DMS114 treated with DMSO at 0.1 percent for 48 hours (cell line): ENCODE measurements around the gene RBM33.
"Not testable (repeated sequence)": the region's sequence is repeated elsewhere in the genome, so short reads cannot be mapped to it uniquely, and the experiment has no call there.

ENCODE experiments used
- DNase-seq: peaks from one replicate; lab custom pipeline; 2025; ENCODE audit not compliant: unreplicated experiment; lab: John Stamatoyannopoulos, UW

The RBM33 gene, protein sequence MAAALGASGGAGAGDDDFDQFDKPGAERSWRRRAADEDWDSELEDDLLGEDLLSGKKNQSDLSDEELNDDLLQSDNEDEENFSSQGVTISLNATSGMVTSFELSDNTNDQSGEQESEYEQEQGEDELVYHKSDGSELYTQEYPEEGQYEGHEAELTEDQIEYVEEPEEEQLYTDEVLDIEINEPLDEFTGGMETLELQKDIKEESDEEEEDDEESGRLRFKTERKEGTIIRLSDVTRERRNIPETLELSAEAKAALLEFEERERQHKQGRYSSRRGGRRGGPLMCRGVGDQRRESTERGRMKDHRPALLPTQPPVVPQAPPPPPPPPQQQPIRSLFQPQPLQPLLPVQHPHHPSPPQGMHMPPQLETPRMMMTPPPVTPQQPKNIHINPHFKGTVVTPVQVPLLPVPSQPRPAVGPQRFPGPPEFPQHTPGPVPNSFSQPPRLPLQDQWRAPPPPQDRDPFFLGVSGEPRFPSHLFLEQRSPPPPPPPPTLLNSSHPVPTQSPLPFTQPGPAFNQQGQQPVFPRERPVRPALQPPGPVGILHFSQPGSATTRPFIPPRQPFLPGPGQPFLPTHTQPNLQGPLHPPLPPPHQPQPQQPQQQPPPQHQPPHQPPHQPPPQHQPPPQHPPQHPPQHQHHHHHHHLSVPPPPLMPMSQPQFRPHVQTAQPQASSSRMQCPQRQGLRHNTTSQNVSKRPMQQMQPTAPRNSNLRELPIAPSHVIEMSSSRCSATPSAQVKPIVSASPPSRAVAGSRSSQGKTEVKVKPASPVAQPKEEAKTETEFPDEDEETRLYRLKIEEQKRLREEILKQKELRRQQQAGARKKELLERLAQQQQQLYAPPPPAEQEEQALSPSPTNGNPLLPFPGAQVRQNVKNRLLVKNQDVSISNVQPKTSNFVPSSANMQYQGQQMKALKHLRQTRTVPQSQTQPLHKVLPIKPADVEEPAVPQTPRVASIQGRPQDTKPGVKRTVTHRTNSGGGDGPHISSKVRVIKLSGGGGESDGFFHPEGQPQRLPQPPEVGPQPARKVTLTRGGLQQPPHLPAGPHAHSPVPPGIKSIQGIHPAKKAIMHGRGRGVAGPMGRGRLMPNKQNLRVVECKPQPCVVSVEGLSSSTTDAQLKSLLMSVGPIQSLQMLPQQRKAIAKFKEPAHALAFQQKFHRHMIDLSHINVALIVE

GRCh38 chr7:155644178-155644970 lies at the start of gene RBM33:
RBM33 (plus strand) TSS chr7:155644661; CDS start chr7:155644877, 216 bp downstream.
- DNase-seq = peak; percentile 75

- no peak for DNase-seq
Measured at GRCh38 chr7:155594961-155595366, 49.5 kb upstream of the RBM33 start.

- DNase-seq = no peak
Measured at GRCh38 chr7:155597753-155598140, 46.7 kb upstream of the RBM33 start.

DNA sequence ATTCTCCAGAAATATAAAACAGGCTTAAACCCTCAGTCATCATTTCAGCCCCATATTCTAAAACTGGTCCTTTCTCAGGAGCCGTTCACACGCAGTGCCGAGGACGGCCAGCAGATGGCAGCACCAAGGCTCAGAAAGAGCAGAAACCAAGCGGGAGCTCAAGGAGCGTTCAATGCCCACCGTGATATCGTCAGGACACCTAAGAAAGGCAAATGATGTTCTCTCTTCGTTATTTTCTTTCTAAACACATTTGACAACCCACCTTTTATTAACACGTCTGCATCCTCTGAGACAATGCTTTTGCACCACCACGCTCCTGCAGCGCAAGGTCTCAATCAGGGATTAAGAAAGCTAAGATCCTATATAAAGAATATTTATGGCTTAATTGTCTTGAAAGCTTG lies 45.7 kb upstream of the RBM33 start:
- DNase-seq = peak; percentile 64

DNA sequence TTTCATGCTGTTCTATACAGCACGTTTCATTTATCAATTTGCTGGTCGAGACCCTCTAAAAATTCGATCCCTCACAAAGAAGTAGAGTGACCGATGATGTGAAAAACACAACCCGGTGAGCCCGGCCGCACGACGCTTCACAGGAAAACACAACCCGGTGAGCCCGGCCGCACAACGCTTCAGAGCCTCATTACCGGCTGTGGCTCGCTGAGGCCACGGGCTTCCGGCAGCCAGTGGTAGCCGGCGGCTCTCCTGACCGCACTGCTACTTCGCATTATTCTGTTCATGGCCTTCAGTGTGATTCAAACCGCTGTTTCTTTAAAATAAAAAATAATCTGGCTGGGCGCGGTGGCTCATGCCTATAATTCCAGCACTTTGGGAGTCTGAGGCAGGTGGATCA lies 42.3 kb upstream of the RBM33 start:
- no peak for DNase-seq

DNA sequence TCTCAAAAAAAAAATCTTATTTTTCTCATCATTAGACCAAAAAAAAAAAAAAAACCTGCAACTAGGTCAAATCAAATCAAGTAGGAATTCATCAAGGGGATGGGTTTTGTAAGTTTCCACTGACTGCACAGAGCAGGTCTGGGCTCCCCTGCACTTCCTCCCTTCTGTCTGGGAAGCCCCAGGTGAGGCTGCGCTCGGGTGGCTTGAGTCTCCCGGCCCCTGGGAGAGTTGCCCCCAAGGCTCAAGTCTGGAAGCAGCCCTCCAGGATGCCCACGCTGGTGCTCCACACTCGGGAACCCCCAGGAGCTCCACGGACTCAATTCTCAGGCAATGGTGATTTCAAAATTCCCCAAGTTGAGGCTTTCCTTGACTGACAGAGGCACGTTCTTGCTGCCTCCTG lies 41.7 kb upstream of the RBM33 start:
- no peak for DNase-seq

- DNase-seq = no peak
Measured at GRCh38 chr7:155603205-155603857, 41.1 kb upstream of the RBM33 start.

DNA sequence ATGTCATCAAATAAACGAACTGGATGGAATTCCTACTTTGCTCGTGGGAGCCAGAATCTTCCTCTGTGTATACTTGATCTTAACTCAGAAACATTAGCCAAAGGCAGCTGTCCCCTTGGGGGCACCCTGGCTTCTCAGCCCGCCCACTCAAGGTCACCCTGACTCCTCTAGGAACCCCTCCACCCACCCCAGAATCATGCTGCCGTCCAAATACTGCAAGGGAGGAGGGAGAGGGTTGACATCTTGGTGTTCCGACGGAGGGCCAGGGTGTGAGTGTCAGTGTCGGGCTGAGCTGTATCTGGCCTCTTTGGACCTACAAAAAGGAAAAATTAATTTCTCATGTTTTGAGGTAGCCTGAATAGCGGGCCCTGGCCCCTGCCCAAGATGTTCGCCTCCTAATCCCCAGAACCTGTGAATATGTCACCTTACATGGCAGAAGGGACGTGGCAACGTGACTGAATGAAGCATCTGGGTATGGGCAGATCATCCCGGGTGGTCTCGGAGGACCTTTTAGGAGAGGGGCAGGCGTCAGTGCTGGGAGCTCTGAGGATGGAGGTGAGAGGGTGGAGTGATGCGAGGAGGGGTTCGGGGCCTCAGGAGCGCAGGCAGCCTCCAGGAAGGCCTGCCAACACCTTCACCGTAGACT lies 40.5 kb upstream of the RBM33 start:
- DNase-seq = no peak

GRCh38 chr7:155604504-155604997 lies 39.9 kb upstream of the RBM33 start:
- DNase-seq = no peak

- DNase-seq = no peak
Measured at GRCh38 chr7:155609185-155609584, 35.3 kb upstream of the RBM33 start.

GRCh38 chr7:155610633-155611193 lies 33.7 kb upstream of the RBM33 start:
- DNase-seq = no peak

GRCh38 chr7:155611808-155612447 lies 32.5 kb upstream of the RBM33 start:
- no peak for DNase-seq

DNA sequence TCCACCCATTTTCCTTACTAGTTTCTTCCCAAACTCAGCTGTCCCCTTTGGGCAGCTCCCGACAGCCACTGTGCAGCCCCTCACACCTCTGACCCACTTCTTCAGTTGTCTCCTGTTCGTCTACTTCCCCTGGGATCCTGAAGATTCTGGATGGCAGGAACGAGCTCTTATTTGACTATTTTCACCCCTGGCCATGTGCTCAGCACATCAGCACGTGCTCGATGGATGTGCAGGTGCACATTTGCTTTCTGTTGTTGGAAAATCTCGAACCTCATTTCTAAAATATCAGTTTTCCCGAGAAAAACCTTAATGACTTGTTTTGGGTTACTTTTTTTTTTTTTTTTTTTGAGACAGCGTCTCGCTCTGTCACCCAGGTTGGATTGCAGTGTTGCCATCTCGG lies 31.8 kb upstream of the RBM33 start:
- no peak for DNase-seq

DNA sequence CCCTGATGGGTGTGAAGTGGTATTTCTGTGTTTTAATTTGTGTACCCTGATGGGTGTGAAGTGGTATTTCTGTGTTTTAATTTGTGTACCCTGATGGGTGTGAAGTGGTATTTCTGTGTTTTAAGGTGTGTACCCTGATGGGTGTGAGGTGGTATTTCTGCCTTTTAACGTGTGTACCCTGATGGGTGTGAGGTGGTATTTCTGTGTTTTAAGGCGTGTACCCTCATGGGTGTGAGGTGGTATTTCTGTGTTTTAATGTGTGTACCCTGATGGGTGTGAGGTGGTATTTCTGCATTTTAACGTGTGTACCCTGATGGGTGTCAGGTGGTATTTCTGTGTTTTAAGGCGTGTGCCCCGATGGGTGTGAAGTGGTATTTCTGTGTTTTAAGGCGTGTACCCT lies 29.4 kb upstream of the RBM33 start:
- not testable (repeated sequence) for DNase-seq

- no peak for DNase-seq
Measured at GRCh38 chr7:155618708-155619633, 25.5 kb upstream of the RBM33 start.

DNA sequence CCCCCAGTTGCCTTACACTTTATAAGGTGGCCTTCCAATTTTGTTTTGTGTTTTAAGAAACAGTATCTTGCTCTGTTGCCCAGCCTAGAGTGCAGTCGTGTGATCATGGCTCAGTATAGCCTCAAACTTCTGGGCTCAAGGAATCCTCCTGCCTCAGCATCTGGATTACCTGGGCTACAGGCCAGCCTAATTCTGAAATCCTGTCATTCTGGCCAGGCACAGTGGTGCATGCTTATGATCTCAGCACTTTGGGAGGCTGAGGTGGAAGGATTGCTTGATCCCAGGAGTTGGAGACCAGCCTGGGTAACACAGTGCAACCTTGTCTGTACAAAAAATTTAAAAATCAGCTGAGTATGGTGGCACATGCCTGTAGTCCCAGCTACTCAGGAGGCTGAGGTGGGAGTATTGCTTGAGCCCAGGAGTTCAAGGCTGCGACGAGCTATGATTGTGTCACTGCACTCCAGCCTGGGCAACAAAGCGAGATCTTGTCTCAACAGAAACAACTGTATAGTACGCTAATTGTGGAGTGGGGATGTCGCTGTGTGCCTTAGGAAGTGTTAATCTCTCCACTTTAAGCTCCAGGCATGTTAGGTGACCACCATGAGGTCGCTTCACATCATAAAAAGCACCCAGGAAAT lies 24.7 kb upstream of the RBM33 start:
- no peak for DNase-seq

GRCh38 chr7:155620497-155620896 lies 24.0 kb upstream of the RBM33 start:
- no peak for DNase-seq
